Common myeloid progenitor, CD34-positive (primary cell): Measurements from ENCODE around the gene AMBP.

ENCODE experiments used
- CTCF ChIA-PET: fragments of 350-600 bp; sonication (Branson Sonifier 250); formaldehyde crosslinking; loops from one replicate; lab custom pipeline; 2021; ENCODE audit warnings: antibody characterized with exemption; lab: Charles Lee
- POLR2A ChIA-PET: fragments of 350-600 bp; sonication (Branson Sonifier 250); formaldehyde crosslinking; loops from one replicate; lab custom pipeline; 2021; ENCODE audit warnings: antibody characterized with exemption; lab: Charles Lee
- DNase-seq, 3 donors: peaks; one replicate each; pipeline versions ENCODE4 v3.0.0 to v3.0.0-alpha.2; 2013
- H3K27ac ChIP-seq, 2 experiments: 1 replicate in 1 of 2; 2 replicates in 1 of 2; pipeline ENCODE4 v1.7.0; 2013; ENCODE audit warnings: inconsistent platforms in 2 of 2, low read length in 2 of 2, mild to moderate bottlenecking in 2 of 2, low read depth in 1 of 2, moderate library complexity in 1 of 2; ENCODE audit not compliant: severe bottlenecking in 2 of 2, insufficient read depth in 1 of 2, poor library complexity in 1 of 2
- H3K27me3 ChIP-seq, 5 experiments: replicated peaks in 2 of 5; 1 replicate in 3 of 5; 2 replicates in 2 of 5; pipeline versions ENCODE4 v1.6.1 to v1.7.0; 2013; ENCODE audit warnings: low read length in 4 of 5, mild to moderate bottlenecking in 2 of 5, moderate library complexity in 2 of 5, inconsistent platforms in 1 of 5; ENCODE audit not compliant: insufficient read depth in 5 of 5, control insufficient read depth in 4 of 5
- H3K36me3 ChIP-seq, 4 experiments: 1 replicate in 2 of 4; 2 replicates in 2 of 4; pipeline versions ENCODE4 v1.6.1 to v1.7.0; 2013; ENCODE audit warnings: low read length in 3 of 4, control low read depth in 1 of 4, mild to moderate bottlenecking in 1 of 4; ENCODE audit not compliant: control insufficient read depth in 4 of 4, insufficient read depth in 4 of 4
- H3K4me1 ChIP-seq, 4 experiments: 1 replicate in 3 of 4; 2 replicates in 1 of 4; pipeline versions ENCODE4 v1.6.1 to v1.7.1; 2013; ENCODE audit warnings: low read length in 3 of 4, mild to moderate bottlenecking in 3 of 4, control low read depth in 1 of 4, inconsistent platforms in 1 of 4, moderate library complexity in 1 of 4; ENCODE audit not compliant: control insufficient read depth in 4 of 4, insufficient read depth in 4 of 4; ENCODE audit errors: control extremely low read depth in 1 of 4
- H3K4me3 ChIP-seq, 7 experiments: 1 replicate in 4 of 7; 2 replicates in 3 of 7; pipeline versions ENCODE4 v1.5.1 to v1.7.0; 2013; ENCODE audit warnings: mild to moderate bottlenecking in 7 of 7, low read length in 6 of 7, moderate library complexity in 6 of 7, inconsistent platforms in 2 of 7, low read depth in 2 of 7, control low read depth in 1 of 7; ENCODE audit not compliant: insufficient read depth in 4 of 7, control insufficient read depth in 1 of 7; ENCODE audit errors: extremely low read depth in 1 of 7
- H3K9me3 ChIP-seq, 5 experiments: 1 replicate in 4 of 5; 2 replicates in 1 of 5; pipeline versions ENCODE4 v1.6.1 to v1.7.1; 2013; ENCODE audit warnings: low read length in 4 of 5, mild to moderate bottlenecking in 2 of 5, inconsistent platforms in 1 of 5, low read depth in 1 of 5, moderate library complexity in 1 of 5; ENCODE audit not compliant: control insufficient read depth in 4 of 5, insufficient read depth in 2 of 5; ENCODE audit errors: control extremely low read depth in 1 of 5
- WGBS: methylation state at CpG from one replicate; pipeline ENCODE4 v1.1.5; 2013; ENCODE audit not compliant: insufficient coverage; 5-methylcytosine and 5-hydroxymethylcytosine counted together

AMBP gene

DNA sequence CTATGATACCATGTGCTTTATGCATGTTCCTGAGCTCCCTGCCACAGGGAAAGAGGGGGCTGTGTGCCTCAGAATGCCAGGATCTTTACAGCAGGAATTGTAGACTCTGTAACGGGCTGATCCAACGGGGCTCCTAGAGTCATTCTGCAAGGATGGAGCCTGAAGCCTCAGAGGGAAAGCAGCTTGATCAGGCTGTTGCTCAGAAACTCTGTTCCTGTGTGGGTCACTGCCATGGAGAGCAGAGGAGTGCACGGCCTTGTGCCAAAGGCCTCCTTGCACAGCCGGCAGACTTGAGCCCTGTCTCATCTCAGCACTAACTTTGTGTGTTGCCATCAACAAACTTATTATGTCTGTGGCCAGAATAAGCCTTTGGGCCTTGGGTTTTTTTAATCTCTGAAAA lies 51.8 kb downstream of the AMBP start:
- Histone ChIP-seq H3K27me3 (no peaks in the 10 kb centered on the region), H3K4me3 (no peak overlapping the region), H3K36me3 (peaks cover 11 to 58% (median 23%) of the 10 kb centered on the region in 4 experiments), H3K27ac (no peak overlapping the region), H3K9me3 (peaks cover 3 to 29% (median 10%) of the 10 kb centered on the region in 5 experiments), H3K4me1 (peaks cover 0 to 6% (median under 1%) of the 10 kb centered on the region in 4 experiments)
- ChIA-PET CTCF (no interaction called here), POLR2A (no interaction called here)
- WGBS: 96% methylated on average over 3 of the region's 4 CpGs
- no peak for DNase-seq

DNA sequence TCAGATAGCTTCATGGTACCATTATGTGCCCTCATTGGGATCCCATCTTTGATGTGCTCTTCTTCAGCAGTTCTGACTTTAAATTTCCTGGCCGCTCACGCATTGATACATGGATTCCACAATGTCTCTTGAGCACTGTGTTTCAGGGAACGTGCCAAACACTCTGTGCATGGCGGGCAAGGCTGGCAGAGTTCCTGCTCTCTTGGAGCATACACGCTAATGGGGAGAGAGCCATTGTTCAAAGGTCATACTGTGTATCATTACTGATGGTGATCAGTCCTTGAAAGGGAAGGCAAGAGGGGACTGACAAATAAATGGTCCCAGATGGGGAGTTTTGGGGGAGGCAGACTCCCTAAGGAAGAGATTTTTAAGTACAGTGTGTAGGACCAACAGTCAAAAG lies 52.3 kb downstream of the AMBP start:
- DNase-seq: no peak
- H3K4me1 ChIP-seq: peaks cover 0 to 6% (median under 1%) of the 10 kb centered on the region in 4 experiments
- H3K4me3 ChIP-seq: no peak overlapping the region
- no peaks in the 10 kb centered on the region for H3K27me3 ChIP-seq
- ChIA-PET POLR2A (no interaction called here), CTCF (interaction anchor here (0.8 kb wide), 1 partner anchor 28 kb away, joined by 3 read pairs; no protein-coding TSS in a partner anchor)
- H3K9me3 ChIP-seq: peaks cover 3 to 32% (median 10%) of the 10 kb centered on the region in 5 experiments
- WGBS: 100% methylated on average over 5 of the region's 5 CpGs
- no peak overlapping the region for H3K27ac ChIP-seq
- H3K36me3 ChIP-seq: peaks cover 11 to 58% (median 22%) of the 10 kb centered on the region in 4 experiments

GRCh38 chr9:114025196-114025753 lies 52.8 kb downstream of the AMBP start:
- Histone ChIP-seq H3K36me3 (peaks cover 11 to 61% (median 18%) of the 10 kb centered on the region in 4 experiments), H3K27ac (no peak overlapping the region), H3K27me3 (no peaks in the 10 kb centered on the region), H3K4me3 (no peak overlapping the region), H3K9me3 (peaks cover 3 to 34% (median 10%) of the 10 kb centered on the region in 5 experiments), H3K4me1 (peaks cover 0 to 6% (median under 1%) of the 10 kb centered on the region in 4 experiments)
- no peak for DNase-seq
- ChIA-PET POLR2A (no interaction called here), CTCF (interaction anchor here (0.8 kb wide), 1 partner anchor 28 kb away, joined by 3 read pairs; no protein-coding TSS in a partner anchor)
- 100% methylated on average over 3 of the region's 3 CpGs for WGBS

- H3K4me3 ChIP-seq: no peak overlapping the region
- H3K9me3 ChIP-seq: peaks cover 3 to 39% (median 10%) of the 10 kb centered on the region in 5 experiments
- no peaks in the 10 kb centered on the region for H3K4me1 ChIP-seq
- ChIA-PET CTCF (interaction anchor here (0.8 to 1.6 kb wide), 2 partner anchors 13 to 342 kb away, joined by 3 read pairs; no protein-coding TSS in a partner anchor), POLR2A (no interaction called here)
- no peak overlapping the region for H3K27ac ChIP-seq
- peaks cover 10 to 74% (median 17%) of the 10 kb centered on the region in 4 experiments for H3K36me3 ChIP-seq
- no peaks in the 10 kb centered on the region for H3K27me3 ChIP-seq
- no peak for DNase-seq
- WGBS: no CpG with 5 or more reads among the region's 1 CpG
Measured at GRCh38 chr9:114023961-114024360, 54.1 kb downstream of the AMBP start.

GRCh38 chr9:114021578-114021977 lies 56.5 kb downstream of the AMBP start:
- ChIA-PET POLR2A (no interaction called here), CTCF (no interaction called here)
- no CpG with 5 or more reads among the region's 3 CpGs for WGBS
- no peak for DNase-seq
- Histone ChIP-seq H3K36me3 (peaks cover 18 to 87% (median 27%) of the 10 kb centered on the region in 4 experiments), H3K9me3 (peaks cover 3 to 39% (median 10%) of the 10 kb centered on the region in 5 experiments), H3K27ac (no peak overlapping the region), H3K4me3 (no peak overlapping the region), H3K4me1 (no peaks in the 10 kb centered on the region), H3K27me3 (no peaks in the 10 kb centered on the region)

DNA sequence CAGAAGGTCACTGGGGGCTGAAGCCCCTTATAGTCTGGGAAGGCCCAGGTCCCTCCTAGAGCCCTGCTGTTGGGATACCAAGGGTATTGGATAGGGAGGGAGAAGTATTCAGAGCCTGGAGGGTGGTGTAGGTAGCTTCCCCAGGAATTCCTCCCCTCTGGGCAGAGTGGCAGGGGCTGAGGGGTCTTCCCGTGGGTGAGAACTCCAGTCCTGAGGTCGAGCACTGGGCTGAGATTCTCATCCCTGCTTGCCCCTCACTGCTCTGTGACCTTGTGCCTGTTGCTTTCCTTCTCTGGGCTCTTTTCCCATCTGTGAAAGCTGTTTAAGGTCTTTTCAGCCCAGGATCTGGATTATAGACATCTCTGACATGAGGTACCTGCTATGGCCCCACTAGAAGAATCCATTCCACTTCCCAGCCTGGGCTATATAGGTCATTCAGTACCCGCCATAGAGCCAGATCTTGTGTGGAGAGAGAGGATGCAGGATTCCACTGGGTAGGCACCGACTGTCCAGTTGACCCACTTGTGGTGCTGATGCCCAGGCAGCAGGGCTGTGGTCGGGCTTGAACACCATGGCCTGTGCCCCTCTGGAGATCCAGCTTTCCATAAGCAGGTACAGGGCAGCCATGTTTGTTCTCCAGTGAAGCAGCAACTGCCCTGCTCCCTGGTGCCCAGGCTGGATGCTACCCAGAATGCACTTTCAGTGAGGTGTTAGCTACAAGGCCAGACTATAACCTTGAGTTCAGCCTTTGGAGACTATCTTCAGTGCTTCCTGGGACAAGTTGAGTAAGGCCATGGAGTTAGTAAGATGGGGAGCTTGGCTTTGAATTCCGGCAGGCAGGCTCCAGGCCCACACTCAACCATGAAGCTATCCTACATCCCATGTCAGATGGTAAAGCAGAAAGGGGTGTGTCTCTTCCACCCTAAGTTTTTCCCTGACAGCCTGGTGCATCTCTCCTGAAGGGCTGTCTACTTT lies 60.1 kb downstream of the AMBP start:
- ChIA-PET POLR2A (no interaction called here), CTCF (interaction anchor here (0.8 to 2.1 kb wide), 3 partner anchors 15 to 21 kb away, joined by 3 to 7 read pairs (median 4); no protein-coding TSS in a partner anchor)
- DNase-seq: no peak
- Histone ChIP-seq H3K4me3 (no peak overlapping the region), H3K27ac (no peak overlapping the region), H3K9me3 (peaks cover 3 to 25% (median 5%) of the 10 kb centered on the region in 5 experiments), H3K4me1 (no peaks in the 10 kb centered on the region), H3K36me3 (peaks cover 8 to 71% (median 24%) of the 10 kb centered on the region in 4 experiments), H3K27me3 (no peaks in the 10 kb centered on the region)
- WGBS: 91% methylated on average over 5 of the region's 6 CpGs
